ENCODE measurements around the gene MAGEA12. TPM values are rescaled to one million over a fixed set of nuclear protein-coding genes. Genes with fewer than 3 reads are reported as not detected.

MAGEA12 gene, protein sequence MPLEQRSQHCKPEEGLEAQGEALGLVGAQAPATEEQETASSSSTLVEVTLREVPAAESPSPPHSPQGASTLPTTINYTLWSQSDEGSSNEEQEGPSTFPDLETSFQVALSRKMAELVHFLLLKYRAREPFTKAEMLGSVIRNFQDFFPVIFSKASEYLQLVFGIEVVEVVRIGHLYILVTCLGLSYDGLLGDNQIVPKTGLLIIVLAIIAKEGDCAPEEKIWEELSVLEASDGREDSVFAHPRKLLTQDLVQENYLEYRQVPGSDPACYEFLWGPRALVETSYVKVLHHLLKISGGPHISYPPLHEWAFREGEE
- 0.08 to 0.19 TPM (median 0.16 TPM) in 5 replicates for total RNA-seq (2022; extraction: Qiagen RNA extraction; ENCODE audit: low read depth)

DNA sequence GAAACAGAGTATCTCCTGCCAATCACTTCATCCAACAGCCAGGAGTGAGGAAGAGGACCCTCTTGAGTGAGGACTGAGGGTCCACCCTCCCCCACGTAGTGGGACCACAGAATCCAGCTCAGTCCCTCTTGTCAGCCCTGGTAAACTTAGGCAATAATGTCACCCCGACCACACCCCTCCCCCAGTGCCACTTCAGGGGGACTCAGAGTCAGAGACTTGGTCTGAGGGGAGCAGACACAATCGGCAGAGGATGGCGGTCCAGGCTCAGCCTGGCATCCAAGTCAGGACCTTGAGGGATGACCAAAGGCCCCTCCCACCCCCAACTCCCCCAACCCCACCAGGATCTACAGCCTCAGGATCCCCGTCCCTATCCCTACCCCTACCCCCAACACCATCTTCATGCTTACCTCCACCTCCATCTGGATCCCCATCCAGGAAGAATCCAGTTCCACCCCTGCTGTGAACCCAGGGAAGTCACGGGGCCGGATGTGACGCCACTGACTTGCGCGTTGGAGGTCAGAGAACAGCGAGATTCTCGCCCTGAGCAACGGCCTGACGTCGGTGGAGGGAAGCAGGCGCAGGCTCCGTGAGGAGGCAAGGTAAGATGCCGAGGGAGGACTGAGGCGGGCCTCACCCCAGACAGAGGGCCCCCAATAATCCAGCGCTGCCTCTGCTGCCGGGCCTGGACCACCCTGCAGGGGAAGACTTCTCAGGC, at the start of gene MAGEA12, which contains the start of gene CSAG1:
MAGEA12 (plus strand) TSS at position 497 of the 715 bp plus-strand sequence. CDS start 2,405 bp downstream, outside the sequence.
CSAG1 (minus strand) TSS at position 461 of the 715 bp plus-strand sequence. CDS start 1,261 bp downstream, outside the sequence.

DNA sequence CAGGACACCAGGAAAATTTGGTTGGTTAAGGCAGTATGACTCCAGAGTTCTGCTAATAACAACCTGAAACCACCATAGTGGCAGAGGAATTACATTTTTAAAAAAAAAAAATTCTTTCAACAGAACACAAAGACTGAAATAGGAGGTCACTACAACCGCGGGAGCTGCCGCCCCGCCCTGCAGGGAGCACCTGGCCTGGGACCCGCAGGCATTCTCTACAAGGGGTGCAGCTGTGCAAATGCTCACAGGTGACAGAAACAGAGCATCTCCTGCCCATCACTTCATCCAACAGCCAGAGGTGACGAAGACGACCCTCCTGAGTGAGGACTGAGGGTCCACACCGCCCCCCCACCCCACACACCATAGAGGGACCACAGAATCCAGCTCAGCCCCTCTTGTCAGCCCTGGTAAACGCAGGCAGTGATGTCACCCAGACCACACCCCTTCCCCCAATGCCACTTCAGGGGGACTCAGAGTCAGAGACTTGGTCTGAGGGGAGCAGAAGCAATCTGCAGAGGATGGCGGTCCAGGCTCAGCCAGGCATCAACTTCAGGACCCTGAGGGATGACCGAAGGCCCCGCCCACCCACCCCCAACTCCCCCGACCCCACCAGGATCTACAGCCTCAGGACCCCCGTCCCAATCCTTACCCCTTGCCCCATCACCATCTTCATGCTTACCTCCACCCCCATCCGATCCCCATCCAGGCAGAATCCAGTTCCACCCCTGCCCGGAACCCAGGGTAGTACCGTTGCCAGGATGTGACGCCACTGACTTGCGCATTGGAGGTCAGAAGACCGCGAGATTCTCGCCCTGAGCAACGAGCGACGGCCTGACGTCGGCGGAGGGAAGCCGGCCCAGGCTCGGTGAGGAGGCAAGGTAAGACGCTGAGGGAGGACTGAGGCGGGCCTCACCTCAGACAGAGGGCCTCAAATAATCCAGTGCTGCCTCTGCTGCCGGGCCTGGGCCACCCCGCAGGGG, 35.3 kb upstream of the MAGEA12 start, which contains the start of gene MAGEA3:
MAGEA3 (plus strand) TSS at position 843 of the 980 bp plus-strand sequence. CDS start 2,039 bp downstream, outside the sequence.

DNA sequence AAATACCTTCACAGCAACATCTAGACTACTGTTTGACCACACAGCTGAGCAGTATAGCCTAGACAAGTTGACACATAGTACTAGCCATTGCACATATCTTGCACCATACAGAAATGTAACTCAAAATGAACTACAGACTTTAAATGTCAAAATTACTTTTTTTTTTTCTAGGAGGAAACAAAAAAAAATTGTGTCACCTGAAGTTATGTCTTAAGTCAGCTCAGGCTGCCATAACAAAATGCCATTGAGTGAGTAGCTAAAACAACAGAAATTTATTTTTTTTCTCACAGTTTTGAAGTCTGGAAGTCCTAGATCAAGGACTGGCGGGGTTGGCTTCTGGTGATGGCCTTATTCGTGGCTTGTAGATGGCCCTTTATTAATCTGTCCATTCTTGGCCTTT, 24.4 kb upstream of the MAGEA12 start, which contains the start of gene CSAG2:
CSAG2 (minus strand) TSS at position 101 of the 400 bp plus-strand sequence. CDS start 161 bp downstream, outside the sequence.

DNA sequence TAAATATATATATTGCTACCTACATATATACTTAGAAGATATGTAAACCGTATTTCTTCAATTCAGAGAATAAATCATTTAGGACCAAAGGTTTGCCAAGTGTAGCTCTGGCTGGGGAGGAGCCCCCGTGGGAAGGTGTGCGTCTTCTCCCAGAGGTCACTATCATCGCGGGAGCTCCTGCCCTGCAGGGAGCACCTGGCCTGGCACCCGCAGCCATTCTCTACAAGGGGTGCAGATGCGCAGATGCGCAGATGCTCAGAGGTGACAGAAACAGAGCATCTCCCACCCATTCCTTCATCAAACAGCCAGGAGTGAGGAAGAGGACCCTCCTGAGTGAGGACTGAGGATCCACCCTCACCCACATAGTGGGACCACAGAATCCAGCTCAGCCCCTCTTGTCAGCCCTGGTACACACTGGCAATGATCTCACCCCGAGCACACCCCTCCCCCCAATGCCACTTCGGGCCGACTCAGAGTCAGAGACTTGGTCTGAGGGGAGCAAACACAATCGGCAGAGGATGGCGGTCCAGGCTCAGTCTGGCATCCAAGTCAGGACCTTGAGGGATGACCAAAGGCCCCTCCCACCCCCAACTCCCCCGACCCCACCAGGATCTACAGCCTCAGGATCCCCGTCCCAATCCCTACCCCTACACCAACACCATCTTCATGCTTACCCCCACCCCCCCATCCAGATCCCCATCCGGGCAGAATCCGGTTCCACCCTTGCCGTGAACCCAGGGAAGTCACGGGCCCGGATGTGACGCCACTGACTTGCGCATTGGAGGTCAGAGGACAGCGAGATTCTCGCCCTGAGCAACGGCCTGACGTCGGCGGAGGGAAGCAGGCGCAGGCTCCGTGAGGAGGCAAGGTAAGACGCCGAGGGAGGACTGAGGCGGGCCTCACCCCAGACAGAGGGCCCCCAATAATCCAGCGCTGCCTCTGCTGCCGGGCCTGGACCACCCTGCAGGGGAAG, 19.5 kb upstream of the MAGEA12 start, which contains the start of gene MAGEA2B:
MAGEA2B (plus strand) TSS at position 814 of the 973 bp plus-strand sequence. CDS start 2,479 bp downstream, outside the sequence.

DNA sequence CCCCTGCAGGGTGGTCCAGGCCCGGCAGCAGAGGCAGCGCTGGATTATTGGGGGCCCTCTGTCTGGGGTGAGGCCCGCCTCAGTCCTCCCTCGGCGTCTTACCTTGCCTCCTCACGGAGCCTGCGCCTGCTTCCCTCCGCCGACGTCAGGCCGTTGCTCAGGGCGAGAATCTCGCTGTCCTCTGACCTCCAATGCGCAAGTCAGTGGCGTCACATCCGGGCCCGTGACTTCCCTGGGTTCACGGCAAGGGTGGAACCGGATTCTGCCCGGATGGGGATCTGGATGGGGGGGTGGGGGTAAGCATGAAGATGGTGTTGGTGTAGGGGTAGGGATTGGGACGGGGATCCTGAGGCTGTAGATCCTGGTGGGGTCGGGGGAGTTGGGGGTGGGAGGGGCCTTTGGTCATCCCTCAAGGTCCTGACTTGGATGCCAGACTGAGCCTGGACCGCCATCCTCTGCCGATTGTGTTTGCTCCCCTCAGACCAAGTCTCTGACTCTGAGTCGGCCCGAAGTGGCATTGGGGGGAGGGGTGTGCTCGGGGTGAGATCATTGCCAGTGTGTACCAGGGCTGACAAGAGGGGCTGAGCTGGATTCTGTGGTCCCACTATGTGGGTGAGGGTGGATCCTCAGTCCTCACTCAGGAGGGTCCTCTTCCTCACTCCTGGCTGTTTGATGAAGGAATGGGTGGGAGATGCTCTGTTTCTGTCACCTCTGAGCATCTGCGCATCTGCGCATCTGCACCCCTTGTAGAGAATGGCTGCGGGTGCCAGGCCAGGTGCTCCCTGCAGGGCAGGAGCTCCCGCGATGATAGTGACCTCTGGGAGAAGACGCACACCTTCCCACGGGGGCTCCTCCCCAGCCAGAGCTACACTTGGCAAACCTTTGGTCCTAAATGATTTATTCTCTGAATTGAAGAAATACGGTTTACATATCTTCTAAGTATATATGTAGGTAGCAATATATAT, 20.4 kb downstream of the MAGEA12 start, which contains the start of gene MAGEA2:
MAGEA2 (minus strand) TSS at position 157 of the 965 bp plus-strand sequence. CDS start 2,479 bp downstream, outside the sequence.

DNA sequence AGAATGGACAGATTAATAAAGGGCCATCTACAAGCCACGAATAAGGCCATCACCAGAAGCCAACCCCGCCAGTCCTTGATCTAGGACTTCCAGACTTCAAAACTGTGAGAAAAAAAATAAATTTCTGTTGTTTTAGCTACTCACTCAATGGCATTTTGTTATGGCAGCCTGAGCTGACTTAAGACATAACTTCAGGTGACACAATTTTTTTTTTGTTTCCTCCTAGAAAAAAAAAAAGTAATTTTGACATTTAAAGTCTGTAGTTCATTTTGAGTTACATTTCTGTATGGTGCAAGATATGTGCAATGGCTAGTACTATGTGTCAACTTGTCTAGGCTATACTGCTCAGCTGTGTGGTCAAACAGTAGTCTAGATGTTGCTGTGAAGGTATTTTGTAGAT, 25.4 kb downstream of the MAGEA12 start, which contains the start of gene CSAG3:
CSAG3 (plus strand) TSS at position 301 of the 400 bp plus-strand sequence.

DNA sequence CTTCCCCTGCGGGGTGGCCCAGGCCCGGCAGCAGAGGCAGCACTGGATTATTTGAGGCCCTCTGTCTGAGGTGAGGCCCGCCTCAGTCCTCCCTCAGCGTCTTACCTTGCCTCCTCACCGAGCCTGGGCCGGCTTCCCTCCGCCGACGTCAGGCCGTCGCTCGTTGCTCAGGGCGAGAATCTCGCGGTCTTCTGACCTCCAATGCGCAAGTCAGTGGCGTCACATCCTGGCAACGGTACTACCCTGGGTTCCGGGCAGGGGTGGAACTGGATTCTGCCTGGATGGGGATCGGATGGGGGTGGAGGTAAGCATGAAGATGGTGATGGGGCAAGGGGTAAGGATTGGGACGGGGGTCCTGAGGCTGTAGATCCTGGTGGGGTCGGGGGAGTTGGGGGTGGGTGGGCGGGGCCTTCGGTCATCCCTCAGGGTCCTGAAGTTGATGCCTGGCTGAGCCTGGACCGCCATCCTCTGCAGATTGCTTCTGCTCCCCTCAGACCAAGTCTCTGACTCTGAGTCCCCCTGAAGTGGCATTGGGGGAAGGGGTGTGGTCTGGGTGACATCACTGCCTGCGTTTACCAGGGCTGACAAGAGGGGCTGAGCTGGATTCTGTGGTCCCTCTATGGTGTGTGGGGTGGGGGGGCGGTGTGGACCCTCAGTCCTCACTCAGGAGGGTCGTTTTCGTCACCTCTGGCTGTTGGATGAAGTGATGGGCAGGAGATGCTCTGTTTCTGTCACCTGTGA, 36.2 kb downstream of the MAGEA12 start, which contains the start of gene MAGEA6:
MAGEA6 (minus strand) TSS at position 141 of the 741 bp plus-strand sequence. CDS start 2,039 bp downstream, outside the sequence.

Other genes starting within 250 kb of the MAGEA12 start
- gene GABRQ, start 95.9 kb upstream of the MAGEA12 start, total RNA-seq (2022; extraction: Qiagen RNA extraction; ENCODE audit: low read depth), result 0.14 to 0.32 TPM (median 0.23 TPM) in 5 replicates
- 2.9 to 4.3 TPM (median 3.1 TPM) in 5 replicates for gene MAGEA3, start 35.0 kb upstream of the MAGEA12 start, total RNA-seq (2022; extraction: Qiagen RNA extraction; ENCODE audit: low read depth)
- not detected in 5 replicates for gene CSAG2, start 24.5 kb upstream of the MAGEA12 start, total RNA-seq (2022; extraction: Qiagen RNA extraction; ENCODE audit: low read depth)
- gene MAGEA2B, start 19.1 kb upstream of the MAGEA12 start, total RNA-seq (2022; extraction: Qiagen RNA extraction; ENCODE audit: low read depth), result not detected in 5 replicates
- 0.18 to 0.37 TPM (median 0.27 TPM) in 4 of 5 replicates, not detected in the other for gene CSAG1, start within 50 bp of the MAGEA12 start, total RNA-seq (2022; extraction: Qiagen RNA extraction; ENCODE audit: low read depth)
- 0.09 to 0.22 TPM in 2 of 5 replicates, not detected in the others for gene MAGEA2, start 20.1 kb downstream of the MAGEA12 start, total RNA-seq (2022; extraction: Qiagen RNA extraction; ENCODE audit: low read depth)
- gene CSAG3, start 25.5 kb downstream of the MAGEA12 start, total RNA-seq (2022; extraction: Qiagen RNA extraction; ENCODE audit: low read depth), result not detected in 5 replicates
- gene MAGEA6, start 35.9 kb downstream of the MAGEA12 start, total RNA-seq (2022; extraction: Qiagen RNA extraction; ENCODE audit: low read depth), result 10.7 to 13.3 TPM (median 12.0 TPM) in 5 replicates
- 67.3 to 86.2 TPM (median 72.3 TPM) in 5 replicates for gene CETN2, start 97.0 kb downstream of the MAGEA12 start, total RNA-seq (2022; extraction: Qiagen RNA extraction; ENCODE audit: low read depth)
- 40.6 to 47.6 TPM (median 44.0 TPM) in 5 replicates for gene NSDHL, start 97.3 kb downstream of the MAGEA12 start, total RNA-seq (2022; extraction: Qiagen RNA extraction; ENCODE audit: low read depth)
- 5.8 to 7.5 TPM (median 6.8 TPM) in 5 replicates for gene ZNF185, start 164.3 kb downstream of the MAGEA12 start, total RNA-seq (2022; extraction: Qiagen RNA extraction; ENCODE audit: low read depth)